ELF-1 (cell line): ENCODE measurements around the gene SUPV3L1.
A peak's percentile ranks its signal among the peaks of the same experiment; 100 is the strongest.

Source experiments
- DNase-seq: peaks from one replicate; pipeline ENCODE4 v3.0.0-alpha.2; 2016; ENCODE audit warnings: low read depth, low spot score

The SUPV3L1 gene

DNA sequence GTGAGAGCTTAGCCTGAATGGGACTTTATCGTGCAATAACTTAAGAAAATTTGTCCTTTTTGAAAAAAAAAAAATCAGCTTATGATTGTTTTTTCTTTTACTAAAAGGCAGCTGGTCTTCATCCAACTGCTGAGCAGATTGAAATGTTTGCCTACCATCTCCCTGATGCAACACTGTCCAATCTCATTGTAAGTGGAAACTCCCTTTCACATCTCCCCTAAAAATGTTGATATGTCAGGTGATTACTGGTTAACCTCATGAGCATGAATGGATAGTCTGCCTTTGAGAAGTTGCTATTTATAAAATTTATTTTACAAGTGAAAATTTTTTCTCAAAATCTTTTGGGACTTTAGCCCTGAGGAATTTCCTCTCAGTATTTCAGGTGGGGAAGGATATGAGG, 22.3 kb downstream of the SUPV3L1 start:
- DNase-seq: no peak

DNA sequence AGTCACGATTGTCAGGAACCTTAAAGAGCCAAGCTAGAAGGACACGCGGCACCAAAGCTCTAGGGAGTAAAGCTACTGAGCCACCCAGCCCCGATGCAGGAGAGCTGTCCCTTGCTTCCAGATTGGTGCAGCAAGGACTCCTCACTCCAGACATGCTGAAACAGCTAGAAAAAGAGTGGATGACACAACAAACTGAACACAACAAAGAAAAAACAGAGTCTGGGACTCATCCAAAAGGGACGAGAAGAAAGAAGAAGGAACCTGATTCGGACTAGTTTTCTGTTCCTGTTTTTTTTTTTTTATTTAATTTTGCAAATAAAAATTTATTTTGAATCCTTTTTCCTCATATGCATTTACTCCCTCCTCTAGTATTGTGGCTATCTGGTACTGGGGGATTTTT, 28.7 kb downstream of the SUPV3L1 start:
- no peak for DNase-seq

DNA sequence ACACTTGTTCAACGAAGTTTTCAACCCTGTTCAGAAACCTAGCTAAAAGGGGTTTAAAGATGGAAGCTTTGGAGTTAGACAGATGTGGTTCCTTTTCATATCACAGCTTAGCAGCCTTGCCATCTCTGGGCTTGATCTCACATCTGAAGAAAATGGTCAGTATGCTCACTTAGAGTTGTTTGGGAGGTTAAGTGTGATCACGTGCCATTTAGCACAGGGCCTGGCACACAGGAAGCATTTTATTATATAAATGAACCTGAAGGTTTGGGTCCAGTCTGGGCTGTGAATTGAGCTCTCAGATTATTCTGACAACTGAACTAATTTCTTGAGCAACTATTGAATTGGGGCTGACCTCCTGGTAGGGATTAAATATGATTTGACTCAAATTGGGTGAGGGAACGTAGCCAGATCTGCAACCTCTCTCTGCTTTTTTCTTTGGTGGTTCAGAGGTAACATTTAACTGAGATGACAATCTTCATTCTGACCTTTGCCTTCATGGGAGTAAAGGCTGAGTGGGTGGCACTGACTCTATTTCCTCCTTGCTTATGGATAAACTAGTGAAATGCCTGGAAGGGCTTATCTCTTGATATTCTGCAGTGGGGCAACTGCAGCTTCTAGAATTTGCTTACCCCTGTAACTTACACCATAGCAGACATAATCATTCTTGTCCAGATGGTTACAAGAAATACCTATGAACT, 29.9 kb downstream of the SUPV3L1 start:
- DNase-seq: no peak

DNA sequence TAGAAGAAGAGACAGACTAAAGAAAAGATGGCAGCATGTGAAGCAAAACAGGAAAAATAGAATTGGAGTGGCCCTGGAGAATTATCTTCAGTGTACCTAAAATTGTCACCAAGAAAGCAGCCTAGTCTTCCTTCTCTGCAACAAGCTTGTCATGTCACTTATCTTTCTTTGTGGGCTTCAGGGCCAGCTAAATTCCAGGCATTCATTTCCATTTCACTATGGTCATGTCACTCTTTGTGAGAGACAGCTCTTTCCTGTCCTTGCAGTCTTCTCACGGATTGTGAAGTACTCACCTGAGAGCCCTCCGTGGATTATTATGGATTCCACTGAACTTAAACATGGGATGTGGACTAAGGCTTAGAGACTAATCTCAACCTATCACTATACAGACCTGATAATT, 31.1 kb downstream of the SUPV3L1 start:
- no peak for DNase-seq

DNA sequence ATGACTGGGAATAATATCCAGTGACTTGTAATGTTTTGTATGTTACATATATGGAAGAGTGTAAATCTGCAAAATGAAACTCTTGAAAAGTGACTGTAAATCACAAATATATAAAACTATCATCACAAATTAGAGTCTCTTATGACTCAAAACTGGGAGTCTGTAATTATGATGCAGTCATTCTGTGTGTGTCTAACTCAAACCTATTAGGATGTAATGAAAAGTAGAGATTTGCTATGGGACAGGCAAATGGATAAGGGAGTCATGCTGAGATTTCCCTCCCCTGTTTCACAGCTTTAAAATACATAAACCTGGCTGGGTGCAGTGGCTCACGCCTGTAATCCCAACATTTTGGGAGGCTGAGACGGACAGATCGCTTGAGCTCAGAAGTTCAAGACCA, 31.5 kb downstream of the SUPV3L1 start:
- no peak for DNase-seq

DNA sequence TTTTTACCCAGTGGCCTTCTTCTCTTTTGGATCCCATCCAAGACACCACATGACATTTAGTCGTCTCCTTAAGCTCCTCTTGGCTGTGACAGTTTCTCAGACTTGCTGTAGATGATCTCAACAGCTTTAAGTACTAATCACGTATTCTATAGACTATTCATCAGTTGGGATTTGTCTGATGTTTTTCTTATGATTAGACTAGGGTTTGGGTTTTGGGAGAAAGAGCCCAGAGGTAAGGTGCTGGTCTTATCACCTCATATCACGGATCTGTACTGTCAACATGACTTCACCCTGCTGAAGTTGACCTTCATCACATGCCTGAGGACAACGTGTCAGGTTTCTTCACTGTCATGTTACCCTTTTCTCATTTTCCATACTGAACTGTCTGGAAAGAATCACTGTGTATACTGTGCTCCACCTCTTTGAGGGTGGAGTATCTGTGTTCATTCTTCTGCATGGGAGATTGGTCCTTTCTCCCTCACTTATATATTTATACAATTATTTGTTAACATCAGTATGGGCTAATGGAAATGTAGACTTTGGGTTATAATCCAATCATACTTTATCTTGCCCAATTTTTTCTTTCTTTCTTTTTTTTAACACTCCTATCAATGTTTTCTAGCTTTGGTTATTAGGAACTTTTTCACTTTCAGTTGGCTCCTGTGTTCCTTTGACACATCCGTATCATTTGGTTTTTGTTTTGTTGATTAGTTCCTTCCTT, 33.7 kb downstream of the SUPV3L1 start:
- DNase-seq: no peak

DNA sequence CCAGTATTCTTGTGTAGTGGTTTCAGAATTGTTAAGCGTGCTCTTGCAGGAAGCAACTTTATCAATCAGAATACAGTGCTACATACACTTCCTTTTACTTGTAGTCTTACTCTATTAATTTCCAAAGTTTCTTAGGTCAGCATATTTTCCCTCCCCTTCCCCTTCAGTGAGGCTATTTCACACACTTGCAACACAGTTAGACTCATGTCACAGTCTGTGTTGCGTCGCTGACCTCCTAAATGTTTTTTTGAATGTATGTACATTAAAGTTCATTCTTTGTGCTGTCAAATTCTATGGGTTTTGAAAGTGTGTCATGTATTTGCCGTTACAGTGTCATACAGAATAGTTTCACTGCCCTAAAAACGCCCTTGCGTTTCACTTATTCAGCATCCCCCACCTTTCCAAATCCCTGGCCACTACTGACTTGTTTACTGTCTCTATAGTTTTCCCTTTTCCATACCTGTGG, 34.7 kb downstream of the SUPV3L1 start:
- no peak for DNase-seq

DNA sequence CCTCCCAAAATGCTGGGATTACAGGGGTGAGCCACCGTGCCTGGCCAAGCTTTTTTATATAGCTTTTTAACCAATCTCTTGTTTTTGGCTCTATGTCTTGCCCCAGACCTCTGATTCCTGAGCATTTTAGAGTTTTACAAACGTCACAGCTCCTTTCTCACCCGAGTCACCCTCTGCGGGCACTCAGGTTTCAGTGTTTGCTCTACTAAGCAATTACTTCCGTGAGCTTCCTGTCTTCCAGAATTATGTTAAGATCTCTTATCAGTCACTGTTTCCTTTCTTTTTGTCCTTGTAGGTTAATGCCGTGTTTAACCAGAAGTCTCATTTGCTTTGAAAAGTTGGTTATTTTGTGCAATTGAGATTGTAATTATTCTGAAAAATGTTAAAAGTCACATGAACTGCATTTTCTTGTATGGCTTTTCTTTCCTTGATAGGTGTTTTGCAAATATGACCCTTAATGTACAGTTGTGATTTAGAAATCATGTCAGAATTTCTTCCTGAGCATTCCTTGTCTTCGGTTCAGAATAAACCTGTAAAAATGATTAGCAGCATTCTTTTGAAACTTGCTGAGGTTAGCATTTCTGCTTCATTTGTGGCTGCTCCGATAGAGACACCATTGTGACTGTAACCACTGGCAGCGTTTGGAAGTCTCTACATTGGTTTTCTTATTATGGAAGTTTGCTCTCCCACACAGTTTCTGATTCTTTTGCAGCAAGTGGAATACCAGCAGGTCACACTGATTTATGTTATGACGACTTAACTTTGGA, 35.6 kb downstream of the SUPV3L1 start:
- DNase-seq: no peak

DNA sequence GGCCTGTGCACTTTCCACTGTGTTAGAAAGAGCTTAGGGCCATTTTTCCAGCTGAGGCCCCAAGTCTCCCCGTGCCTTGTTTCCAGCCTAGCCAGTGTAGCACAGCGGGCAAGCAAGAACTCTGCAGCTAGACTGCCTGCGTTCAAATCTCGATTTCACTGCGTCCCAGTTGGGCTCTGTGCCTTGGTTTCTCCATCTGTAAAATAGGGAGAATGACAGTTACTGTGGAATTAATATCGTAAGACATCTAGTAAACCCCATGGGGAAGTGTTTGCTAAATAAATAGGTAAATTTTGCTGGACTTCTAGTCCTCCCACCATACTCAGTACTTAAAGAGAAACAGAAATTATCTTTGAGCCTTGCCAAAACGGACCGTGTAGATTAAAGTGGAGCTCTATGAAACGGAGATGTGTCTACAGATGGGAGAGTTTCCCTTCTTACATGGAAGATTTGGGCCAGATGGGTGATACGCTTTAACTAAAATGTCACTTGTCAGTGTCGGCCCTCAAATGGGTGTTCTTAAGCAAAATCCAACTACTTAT, 36.6 kb downstream of the SUPV3L1 start:
- no peak for DNase-seq

DNA sequence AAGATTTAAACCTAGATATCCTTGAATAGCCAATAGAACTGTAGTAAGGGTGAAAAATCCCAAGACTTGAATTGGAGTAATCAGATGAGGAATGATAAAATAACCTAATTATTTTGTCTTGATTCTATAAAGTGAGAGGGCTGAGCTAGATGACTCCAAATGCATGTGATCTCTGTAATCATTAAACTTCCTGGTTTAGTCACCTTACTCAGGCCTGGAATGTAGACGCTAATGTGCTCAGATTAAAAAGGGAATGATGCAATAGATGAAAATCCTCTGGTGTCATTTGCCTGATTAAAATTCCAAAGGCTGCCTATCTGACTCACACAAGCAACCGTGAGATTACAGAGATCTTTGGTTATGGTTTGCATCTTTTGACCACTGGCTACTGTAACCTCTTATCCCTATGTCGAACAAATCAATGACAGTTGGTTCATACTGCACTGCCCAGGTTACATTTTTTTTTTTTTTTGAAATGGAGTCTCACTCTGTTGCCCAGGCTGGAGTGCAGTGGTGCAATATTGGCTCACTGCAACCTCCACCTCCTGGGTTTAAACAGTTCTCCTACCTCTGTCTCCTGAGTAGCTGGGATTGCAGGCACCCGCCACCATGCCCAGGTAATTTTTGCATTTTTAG, 37.2 kb downstream of the SUPV3L1 start:
- DNase-seq: no peak

DNA sequence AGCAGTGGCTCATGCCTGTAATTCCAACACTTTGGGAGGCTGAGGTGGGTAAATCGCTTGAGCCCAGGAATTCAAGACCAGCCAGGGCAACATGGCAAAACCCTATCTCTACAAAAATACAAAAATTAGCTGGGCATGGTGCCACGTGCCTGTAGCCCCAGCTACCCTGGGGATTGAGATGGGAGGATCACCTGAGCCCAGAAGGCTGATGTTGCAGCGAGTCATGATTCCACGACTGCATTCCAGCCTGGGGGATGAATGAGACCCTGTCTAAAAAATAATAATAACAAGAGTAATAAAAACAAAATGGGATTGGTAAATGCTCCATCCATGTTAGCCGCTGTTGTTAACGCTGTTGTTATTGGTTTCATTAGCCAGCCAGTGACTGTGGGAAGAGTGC, 38.8 kb downstream of the SUPV3L1 start:
- DNase-seq: no peak

DNA sequence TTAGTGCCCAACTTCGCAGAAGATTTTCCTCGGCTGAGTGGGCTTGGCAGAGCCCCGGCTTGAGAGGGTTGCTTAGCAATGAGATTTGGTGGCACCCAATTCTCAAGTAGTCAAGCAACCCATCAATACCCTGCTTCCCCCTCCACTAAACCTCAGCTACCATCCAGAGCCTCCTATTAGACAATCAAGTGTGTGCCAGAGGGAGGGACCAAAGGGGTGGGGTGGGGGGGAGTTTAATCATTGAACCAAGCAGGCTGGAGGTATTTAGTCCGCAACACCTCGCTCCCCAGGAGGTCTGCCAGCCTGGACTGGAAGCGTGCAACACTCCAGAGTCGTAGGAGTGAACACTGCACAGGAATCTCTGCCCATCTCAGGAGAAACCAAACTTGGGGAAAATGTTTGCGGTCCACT, 40.0 kb downstream of the SUPV3L1 start, which contains the start of gene HKDC1:
Gene HKDC1, plus strand, starts transcription at position 292 of the 411 bp plus-strand sequence. Its CDS starts 104 bp downstream, at position 396.
- DNase-seq: no peak

DNA sequence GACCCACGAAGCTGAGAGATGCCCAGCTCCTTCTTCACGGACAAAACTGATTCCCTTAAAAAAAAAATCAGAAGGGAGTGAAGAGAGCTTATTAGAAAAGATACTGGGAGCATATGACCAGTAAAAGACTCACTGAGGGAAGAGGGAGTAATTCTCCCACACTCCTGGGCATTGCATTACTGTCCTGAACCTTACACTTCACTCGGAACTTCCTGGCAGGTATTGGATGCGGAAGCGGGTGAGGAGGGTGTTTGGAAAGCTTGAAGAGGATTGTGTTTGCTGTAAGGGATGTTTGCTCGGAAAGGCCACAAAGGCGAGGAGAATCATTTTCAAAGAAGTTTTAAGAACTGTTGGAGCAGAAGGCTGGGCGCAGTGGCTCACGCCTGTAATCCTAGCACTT, 40.5 kb downstream of the SUPV3L1 start:
- DNase-seq: no peak

DNA sequence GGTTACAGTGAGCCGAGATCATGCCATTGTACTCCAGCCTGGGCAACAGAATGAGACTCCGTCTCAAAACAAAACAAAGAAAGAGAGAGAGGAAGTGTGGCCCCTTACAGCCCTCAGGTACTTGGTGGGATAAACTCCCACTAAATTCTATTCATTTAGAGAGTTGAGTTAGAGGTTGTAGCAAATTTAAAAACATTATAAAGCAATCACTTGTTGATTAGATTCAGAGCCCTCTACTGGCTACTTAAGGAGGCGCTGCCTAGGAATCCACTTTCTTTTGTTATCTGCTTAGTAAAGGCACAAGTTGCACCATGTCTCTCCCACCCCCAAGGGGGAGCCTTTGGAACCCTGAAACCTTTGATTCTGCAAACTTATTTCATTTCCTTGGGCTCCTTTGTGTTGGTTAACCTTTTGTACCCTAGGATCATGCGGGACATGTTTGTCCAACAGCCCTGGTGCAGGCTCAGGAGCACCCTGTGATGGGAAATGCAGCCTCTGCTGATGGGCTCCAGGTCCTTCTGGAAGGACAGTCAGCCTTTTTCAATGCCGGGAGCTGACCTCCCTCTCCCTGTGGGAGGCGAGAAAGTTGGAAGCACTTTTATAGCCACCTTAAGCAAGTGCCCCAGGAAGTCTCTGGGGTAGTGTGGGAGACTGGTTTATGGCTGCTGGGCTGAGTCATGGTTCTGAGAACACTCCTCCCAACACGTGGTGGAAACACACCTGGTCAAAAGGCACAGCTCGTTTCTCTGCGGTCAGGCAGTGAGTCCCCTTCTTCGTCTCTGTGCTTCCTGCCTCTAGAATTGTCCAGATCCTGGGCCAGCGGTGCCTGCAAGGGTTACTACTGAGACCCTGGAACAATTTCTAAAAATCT, 42.4 kb downstream of the SUPV3L1 start:
- DNase-seq: peak; percentile 61

DNA sequence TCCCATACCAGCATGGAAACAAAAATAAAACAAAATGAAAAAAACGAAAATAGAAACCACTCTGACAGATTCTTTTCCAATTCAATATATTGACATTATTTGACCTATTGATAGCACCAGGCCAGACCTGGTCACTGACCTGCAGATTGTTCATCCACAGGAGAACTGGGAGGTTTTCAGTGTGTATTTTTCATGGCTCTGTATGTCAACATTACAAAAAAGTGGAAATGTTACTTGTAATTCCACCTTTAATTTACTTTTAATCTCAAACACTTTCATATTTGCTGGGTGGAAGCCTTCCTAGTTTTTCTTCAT, 43.0 kb downstream of the SUPV3L1 start:
- DNase-seq: no peak

DNA sequence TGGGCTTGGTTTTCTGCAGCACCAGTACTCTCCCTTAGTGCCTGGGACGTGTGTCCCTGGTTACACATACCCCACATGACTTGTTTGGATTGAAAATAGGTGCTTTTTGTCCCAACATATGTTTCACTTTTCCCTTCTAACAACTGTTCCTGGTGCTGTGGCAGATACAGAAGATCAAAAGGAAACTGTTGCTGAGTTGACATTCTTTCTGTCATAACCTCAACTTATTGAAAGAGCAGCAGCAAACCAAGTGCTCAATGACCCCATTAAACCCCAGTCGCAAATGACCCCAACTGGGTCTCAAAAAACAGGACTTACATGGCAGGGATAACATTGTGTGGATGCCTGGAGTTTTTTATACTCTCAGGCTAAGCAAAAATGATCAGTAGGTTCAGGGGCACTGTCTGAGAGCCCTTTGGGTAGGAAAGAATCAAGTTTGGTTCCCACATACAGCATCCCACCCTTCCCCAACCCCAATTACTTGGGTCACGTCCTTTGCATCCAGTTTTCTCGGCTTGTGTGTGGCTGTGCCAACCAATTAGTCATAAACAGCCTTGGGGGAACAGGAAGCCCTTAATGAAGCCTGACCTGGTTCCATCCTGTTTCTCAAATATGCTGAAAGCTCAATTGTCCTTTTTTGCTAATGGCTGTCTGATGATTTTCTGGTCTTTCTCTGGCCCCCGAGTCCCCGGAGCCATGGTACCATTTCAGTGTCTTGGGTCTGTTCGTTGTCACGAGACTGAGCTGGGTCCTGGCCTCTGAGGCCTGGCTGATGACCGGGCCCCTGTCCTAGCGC, 45.0 kb downstream of the SUPV3L1 start:
- no peak for DNase-seq

DNA sequence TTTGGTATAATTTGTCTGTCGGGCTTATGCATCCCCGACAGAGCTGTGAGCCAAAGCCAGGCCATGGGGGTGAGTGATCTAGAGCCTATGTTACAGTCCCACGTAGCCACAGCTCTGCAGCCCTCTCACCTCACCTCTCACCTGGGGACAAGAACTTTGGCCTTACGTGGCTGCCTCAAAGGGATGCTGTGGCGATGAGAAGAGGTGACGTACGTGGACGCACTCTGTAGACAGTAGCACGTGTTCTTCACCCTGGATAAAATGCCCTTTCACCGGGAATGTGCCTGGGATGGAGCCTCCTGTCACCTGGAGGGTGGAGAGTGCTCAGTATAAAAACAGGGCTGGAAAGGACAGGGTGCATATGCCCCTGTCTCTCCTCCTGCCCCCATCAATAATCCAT, 45.6 kb downstream of the SUPV3L1 start:
- no peak for DNase-seq

DNA sequence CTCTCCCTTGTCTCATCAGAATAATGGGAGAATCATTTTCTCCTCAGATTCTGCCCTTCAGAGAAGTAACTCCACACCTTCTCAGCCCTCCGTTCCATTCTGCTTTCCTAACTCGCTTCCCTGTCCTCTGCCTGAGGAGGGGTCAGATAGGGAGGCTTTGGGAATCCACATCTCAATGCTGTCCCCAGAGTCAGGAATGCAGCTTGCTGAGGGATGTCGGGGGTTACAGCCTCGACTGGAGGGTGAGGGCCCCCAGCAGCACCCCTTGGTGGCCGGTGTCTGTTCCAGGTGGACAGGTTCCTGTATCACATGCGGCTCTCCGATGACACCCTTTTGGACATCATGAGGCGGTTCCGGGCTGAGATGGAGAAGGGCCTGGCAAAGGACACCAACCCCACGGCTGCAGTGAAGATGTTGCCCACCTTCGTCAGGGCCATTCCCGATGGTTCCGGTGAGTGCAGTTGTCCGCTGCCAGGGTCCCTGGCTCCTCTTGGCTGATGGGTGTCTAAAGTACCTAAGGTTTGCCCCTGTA, 47.0 kb downstream of the SUPV3L1 start:
- DNase-seq: no peak

DNA sequence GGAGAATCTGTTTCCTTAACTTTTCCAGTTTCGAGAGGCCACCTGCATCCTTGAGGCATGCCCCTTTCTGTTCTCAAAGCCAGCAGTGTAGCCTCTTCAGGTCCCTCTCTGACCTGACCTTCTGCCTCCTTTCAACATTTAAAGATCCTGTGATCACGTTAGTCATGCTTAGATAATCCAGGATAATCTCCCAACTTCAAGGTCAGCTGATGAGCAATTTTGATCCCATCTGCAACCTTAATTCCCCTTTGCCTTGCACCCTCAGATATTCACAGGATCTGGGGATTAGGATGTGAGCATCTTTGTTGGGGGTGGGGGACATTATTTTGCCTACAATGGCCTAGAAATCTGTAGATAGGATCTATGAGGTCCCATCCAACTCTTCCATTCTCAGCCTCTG, 48.1 kb downstream of the SUPV3L1 start:
- DNase-seq: no peak

DNA sequence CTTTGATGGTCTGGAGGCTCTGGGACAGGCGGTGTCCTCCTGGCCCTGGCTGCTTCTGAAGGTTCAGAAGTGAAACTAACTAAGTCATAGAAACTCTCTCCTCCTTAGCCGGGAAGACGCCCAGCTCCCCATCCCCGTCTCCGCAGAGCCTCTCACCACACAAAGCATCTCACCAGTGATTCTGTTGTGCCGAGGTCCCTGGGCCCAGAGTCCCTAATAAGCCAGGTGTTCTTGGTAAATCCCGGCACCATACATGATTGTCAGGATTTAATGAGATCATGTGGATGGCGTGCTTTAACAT, 49.5 kb downstream of the SUPV3L1 start:
- no peak for DNase-seq
